ENCODE data around the gene YPEL5. TPM values are rescaled to one million over a fixed set of nuclear protein-coding genes. Genes with fewer than 3 reads are reported as not detected.

Gene YPEL5
- total RNA-seq, 1 experiment from 2014 or later, result 27.3 TPM

GRCh38 chr2:30191107-30191506, 44.3 kb downstream of the YPEL5 start:
- Mint-ChIP-seq H3K27ac (no peak overlapping the region), H3K27me3 (ENCODE audit: low read depth) (no peaks in the 10 kb centered on the region)
- no peak for TF ChIP-seq ZNF232 (CRISPR knock-in tag; IDR thresholded peaks at IDR 0.05)
- TF ChIP-seq NR2C2 (CRISPR knock-in tag; IDR thresholded peaks at IDR 0.05), result no peak
- TF ChIP-seq ATF1 (CRISPR knock-in tag; IDR thresholded peaks at IDR 0.05), result no peak
- no peak for TF ChIP-seq KAT7 (CRISPR knock-in tag; IDR thresholded peaks at IDR 0.05; ENCODE audit: borderline replicate concordance)
- TF ChIP-seq GRHL2 (CRISPR knock-in tag; IDR thresholded peaks at IDR 0.05; ENCODE audit: insufficient replicate concordance, severe bottlenecking), result no peak
- no peak for TF ChIP-seq ZNF281 (CRISPR knock-in tag; IDR thresholded peaks at IDR 0.05)
- TF ChIP-seq PRDM15 (CRISPR knock-in tag; IDR thresholded peaks at IDR 0.05), result no peak
- no peak for TF ChIP-seq IRF1 (CRISPR knock-in tag; IDR thresholded peaks at IDR 0.05)
- TF ChIP-seq ZNF532 (CRISPR knock-in tag; IDR thresholded peaks at IDR 0.05; ENCODE audit: borderline replicate concordance), result no peak
- no peak for TF ChIP-seq NR1H2 (CRISPR knock-in tag; IDR thresholded peaks at IDR 0.05)
- no peak for TF ChIP-seq EMX1 (CRISPR knock-in tag; IDR thresholded peaks at IDR 0.05)
- no peak for TF ChIP-seq ZNF138 (CRISPR knock-in tag; conservative IDR thresholded peaks at IDR 0.05)

GRCh38 chr2:30191819-30192271, 45.0 kb downstream of the YPEL5 start:
- H3K27me3 Mint-ChIP-seq (ENCODE audit: low read depth), result no peaks in the 10 kb centered on the region
- 0 out of 2 replicates have a peak, but pooled peaks cover 6% of the 10 kb centered on the region for H3K36me3 Mint-ChIP-seq
- ChIA-PET CTCF (interaction anchor here (0.5 to 2.3 kb wide), 5 partner anchors 12 to 520 kb away, joined by 3 to 8 read pairs (median 3); no protein-coding TSS in a partner anchor), POLR2A (no interaction called here)
- no peak overlapping the region for H3K4me3 Mint-ChIP-seq
- TF ChIP-seq USF1 (CRISPR knock-in tag; IDR thresholded peaks at IDR 0.05) (no peak), ATF3 (CRISPR knock-in tag; conservative IDR thresholded peaks at IDR 0.05) (no peak), ZNF317 (CRISPR knock-in tag; IDR thresholded peaks at IDR 0.05; ENCODE audit: borderline replicate concordance, low read depth) (no peak), IRF1 (CRISPR knock-in tag; IDR thresholded peaks at IDR 0.05) (no peak), RELA (CRISPR knock-in tag; IDR thresholded peaks at IDR 0.05; ENCODE audit: borderline replicate concordance) (no peak), ELF4 (CRISPR knock-in tag; IDR thresholded peaks at IDR 0.05; ENCODE audit: low read depth) (no peak), ERG (CRISPR knock-in tag; IDR thresholded peaks at IDR 0.05) (no peak)
- H3K27ac Mint-ChIP-seq, result no peak overlapping the region
- peaks cover 22% of the 10 kb centered on the region for H3K4me1 Mint-ChIP-seq
- ATAC-seq (no peak), DNase-seq (ENCODE audit: low spot score) (no peak)
- peaks cover 14% of the 10 kb centered on the region for H3K9me3 Mint-ChIP-seq

More at GRCh38 chr2:30191107-30191506, 44.3 kb downstream of the YPEL5 start:
- POLR2A ChIA-PET, result no interaction called here
- H3K9me3 Mint-ChIP-seq, result peaks cover 14% of the 10 kb centered on the region
- CTCF ChIA-PET, result interaction anchor here (1.0 to 2.3 kb wide), 4 partner anchors 17 to 520 kb away, joined by 3 to 8 read pairs (median 4); no protein-coding TSS in a partner anchor
- ATAC-seq (no peak), DNase-seq (ENCODE audit: low spot score) (no peak)
- 0 out of 2 replicates have a peak, but pooled peaks cover 6% of the 10 kb centered on the region for H3K36me3 Mint-ChIP-seq
- H3K4me1 Mint-ChIP-seq, result peaks cover 22% of the 10 kb centered on the region
- H3K4me3 Mint-ChIP-seq, result no peak overlapping the region

All from WTC11 (cell line).